SH-SY5Y (cell line): ENCODE data around the gene ZDHHC14.
A peak's percentile ranks its signal among the peaks of the same experiment; 100 is the strongest.

Source experiments
- GATA2 ChIP-seq: IDR thresholded peaks from 2 replicates; pipeline ENCODE4 v1.6.1; 2011; ENCODE audit warnings: mild to moderate bottlenecking, low read depth, low read length
- GATA3 ChIP-seq: IDR thresholded peaks from 2 replicates; pipeline ENCODE4 v1.6.1; 2011; ENCODE audit warnings: low read depth, mild to moderate bottlenecking, low read length, moderate library complexity

Gene ZDHHC14

DNA sequence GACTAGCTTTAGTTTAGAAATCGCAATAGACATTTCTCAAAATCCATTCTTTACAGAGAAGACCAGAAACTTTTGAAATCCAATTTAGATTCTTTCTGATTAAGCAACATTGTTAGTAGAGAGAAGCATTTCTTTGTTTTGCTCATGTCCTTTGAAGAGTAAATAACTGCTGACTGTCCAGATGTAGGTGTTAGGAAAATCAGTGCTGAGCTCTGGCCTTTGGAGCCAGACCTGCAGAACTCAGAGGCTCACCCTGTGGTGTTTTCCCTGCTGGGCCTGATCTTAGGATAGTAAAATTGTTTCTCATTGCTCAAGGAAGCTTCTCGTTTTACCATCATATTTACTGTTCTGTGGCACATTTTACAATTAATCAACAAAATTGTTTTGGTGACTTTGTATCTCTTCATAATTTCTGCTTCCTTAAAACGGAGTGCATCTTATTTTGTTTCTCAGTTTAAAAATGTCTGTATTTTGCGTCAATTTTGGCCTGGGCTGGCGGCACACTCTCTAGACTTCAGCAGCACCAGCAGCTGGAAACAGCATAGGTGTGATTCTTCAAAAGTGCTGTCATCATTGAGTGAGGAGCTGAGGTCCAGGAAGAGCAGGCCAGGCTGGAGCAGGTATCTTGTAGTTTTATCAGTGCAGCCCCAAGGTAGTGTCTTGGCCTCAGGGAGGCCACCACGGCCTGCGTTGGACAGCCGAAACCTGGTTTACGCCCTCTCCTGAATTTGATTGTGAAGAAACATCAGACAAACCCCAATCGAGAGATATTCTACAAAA is 8.3 kb upstream of the ZDHHC14 start:
- TF ChIP-seq GATA3 (no peak), GATA2 (no peak)

DNA sequence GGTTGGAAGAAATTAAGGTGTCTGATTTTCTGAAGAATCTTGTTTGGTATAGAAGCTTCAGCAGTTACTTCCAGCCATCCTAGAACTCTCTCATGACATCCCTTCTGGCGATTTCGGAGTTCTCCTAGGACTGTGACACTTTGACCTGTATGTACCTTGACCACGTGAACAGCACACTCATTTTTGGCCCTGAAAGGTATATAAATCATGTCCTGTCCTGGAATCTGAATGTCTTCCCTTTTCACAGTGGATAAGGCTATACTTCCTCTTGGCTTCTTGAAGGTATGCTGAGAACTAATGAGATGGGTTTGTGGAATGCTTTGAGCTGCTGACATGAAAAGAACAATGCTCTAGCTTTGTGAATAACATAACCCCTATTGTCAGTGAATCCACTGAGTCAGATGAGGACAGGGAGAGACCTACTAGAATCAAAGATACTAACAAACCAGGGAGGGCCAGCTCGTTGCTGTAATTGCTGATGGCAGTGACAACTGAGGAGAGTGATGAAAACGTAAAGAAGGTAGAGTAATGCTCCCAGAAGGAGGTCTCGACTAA is 6.0 kb upstream of the ZDHHC14 start:
- TF ChIP-seq GATA3 (no peak), GATA2 (no peak)

DNA sequence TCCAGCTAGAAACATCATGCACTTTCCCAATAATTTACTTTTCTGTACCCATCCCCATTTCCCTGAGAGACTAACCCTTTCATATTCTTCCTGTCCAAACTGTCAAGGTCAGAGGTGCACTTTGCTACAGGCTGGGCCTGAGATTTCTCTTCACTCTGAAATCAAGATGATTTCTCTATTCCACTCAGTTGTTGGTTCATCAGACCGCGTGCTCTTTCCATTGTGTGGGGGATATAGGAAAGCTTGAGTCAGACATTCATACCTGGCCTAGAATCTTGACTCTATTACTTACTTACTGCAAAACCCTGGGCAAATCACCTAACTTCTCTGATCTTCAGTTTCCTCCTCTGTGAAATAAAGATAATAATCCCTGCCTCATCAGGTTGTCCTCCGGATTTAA is 4.7 kb upstream of the ZDHHC14 start:
- TF ChIP-seq GATA3 (no peak), GATA2 (no peak)

DNA sequence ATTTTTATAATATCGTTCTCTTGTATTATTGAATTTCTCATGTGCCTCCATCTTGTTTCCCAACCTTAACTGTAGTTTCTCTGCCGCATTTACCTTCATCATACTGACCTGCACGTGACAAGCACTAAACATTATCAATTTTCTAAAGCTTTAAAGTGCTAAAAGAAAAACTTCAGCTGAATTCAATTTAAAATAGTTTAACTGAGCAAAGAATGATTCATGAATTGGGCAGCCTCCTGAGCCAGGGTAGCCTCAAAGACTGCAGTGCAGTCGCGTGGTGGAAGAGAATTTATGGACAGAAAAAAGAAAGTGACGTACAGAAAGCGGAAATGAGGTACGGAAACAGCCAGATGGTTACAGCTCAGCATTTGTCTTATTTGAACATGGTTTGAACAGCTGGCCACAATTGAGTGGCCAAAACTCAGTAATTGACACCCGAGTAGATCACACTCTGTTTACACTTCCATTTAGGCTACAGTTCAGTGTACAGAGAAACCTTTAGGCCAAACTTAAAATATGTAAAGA is 4.2 kb upstream of the ZDHHC14 start:
- TF ChIP-seq GATA2: no peak
- no peak for TF ChIP-seq GATA3

DNA sequence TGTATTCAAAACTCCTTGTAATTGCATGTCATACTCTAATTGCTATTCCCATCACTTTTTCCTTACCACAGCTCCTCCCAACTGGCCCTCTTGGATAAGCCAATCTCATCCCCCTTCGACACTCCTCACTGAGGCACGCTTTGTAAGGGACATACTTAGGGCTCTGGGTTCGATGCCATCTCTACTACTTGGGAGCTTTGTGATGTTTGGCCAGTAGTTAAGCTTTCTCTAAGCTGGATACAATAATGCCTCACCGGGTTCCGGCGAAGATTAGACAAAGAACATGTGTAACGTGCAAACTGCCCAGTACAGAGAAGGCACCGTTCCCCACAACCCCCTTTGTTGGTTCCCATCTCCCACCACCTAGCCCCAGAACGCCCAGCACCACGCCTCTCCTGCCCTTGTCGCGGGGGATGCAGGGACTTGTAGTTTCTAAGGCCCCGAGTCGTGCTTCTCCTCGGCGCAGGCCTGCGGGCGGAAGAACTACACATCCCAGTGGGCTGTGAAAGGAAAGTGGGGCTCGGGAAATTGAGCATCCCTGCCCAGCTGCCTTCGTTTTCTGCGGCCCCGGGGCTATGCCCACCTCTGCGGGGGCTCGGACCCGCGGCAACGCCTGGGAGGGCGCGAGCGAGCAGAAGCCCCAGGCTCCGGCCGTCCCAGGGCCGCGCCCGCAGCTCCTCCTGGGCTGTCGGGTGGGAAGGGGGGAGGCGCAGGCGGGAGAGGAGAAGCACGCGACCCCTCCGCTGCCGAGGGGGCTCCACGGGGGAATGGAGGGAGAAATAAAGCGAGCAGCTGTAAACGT is 1.1 kb upstream of the ZDHHC14 start:
- TF ChIP-seq GATA2 (no peak), GATA3 (no peak)

DNA sequence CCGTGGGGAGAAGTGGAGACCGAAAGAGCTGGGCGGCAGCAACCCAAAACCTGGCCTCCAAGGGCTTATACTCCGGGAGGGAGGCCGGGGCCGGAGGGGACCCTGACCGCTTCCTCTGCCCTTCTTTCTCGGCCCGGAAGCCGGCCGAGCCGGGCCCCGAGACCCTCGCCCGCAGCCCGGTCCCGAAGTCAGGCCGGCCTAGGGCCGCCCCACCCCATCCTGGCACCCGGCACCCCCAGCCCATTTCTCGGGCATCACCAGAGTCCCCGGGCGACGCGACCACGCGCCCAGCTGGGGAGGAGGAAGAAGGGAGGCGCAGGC is 572 bp upstream of the ZDHHC14 start:
- TF ChIP-seq GATA2 (no peak), GATA3 (no peak)

DNA sequence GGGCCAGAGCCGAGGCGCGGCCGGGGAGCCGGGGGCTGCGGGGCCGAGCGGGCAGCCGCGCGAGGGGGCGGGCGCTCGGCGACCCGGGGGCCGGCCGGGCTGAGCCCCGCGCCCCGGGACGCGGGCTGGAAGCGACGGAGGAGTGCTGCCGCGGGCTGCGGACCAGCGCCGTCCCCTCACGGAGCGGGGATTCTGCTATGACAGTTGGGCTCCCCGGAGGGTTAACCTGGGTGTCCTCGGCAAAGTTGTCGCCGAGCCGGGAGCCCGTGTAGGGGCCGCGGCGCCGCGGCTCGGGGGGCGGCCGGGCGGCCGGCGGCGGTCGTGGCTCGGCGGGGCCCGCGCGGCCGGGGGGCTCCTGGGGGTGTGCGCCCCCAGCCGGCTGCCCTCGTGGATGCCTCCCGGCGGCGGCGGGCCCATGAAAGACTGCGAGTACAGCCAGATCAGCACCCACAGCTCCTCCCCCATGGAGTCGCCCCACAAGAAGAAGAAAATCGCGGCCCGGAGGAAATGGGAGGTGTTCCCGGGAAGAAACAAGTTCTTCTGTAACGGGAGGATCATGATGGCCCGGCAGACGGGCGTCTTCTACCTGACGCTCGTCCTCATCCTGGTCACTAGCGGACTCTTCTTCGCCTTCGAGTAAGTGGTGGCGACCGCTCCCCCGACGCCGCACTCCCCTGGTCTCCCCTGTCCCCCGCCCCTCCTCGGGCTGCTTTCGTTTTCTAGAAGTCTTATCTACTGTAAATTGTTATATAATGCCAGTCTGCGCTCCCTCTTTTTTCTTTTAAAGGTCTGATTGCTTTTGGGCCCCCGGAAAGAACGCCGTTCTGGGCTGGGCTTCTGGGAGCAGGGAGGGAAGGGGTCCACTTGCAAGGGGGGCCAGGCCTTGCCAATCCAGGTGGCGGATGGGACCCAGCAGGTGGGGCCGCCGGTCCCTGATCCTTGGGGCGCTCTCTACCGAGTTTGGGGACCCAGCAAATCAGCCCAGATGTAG is 936 bp downstream of the ZDHHC14 start:
- TF ChIP-seq GATA2 (no peak), GATA3 (no peak)

DNA sequence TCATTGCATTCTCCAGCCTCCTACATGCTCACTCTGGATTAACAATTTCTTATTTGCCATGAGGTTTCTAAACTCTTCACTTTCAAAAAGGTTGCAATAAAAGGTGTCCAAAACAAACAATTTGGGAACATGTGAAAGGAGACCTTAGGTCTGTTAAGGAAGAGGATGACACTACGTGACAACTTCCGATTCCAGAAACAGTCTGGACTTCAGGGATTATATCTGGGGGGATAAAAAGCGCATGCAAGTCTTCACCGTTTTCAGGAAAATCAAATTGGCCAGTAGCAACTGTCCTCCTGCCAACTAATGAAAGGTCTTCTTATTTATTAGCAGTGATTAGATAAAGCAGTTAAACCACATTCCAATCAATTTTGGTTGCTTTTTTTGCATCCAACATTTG is 1.8 kb downstream of the ZDHHC14 start:
- no peak for TF ChIP-seq GATA3
- no peak for TF ChIP-seq GATA2

DNA sequence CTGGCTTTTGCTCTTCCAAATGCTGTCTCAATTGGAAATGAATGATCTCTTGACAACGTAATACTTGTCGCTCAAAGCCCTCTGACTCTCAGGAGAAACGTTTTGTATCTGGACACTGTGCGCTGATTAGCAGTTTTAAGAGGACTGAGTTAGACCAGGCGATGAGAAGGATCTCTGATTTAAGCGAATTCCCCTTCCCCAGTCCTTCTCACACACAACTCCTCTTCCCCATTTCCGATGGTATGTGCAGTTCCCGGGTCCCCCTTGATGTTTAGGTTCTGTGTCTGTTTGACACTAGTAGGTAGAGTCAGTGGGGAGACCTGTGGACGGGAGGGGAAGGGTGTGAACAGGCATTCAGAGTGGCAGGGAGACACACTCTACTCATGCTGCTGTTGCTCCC is 2.5 kb downstream of the ZDHHC14 start:
- TF ChIP-seq GATA3: no peak
- TF ChIP-seq GATA2: no peak

DNA sequence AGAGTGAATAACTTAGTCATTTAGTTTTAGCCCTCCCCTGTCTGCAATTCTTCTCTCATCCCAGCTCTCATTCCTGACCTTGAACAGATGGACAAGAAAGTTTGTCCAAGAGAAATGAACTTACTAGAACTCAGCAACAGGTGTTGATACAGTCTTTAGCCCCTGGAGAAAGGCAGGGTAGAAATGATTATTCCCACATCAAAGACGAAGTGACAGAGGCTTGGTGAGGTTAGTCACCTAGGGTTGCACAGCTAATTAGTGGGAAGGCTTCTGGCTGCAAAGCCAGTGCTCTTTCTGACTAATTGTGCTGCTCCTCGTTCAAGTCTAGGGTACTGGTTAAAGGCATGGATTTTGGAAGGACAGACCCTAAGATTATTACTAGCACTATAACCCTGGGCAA is 4.5 kb downstream of the ZDHHC14 start:
- TF ChIP-seq GATA3 (no peak), GATA2 (no peak)

DNA sequence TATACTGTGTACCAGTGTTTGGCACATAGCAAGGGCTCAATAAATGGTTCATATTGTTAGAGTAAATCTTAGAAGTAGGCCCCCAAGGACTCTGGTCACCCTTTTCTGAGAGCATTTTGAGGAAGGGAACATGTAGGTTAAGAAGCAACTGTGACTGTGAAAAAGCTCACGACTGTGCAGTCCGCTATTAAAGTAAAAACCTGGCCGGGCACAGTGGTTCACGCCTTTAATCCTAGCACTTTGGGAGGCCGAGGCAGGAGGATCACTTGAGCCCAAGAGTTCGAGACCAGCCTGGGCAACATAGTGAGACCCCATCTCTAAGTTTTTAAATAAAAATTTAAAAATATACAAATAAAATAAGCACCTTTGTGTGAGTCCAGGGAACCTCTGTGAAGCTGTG is 5.0 kb downstream of the ZDHHC14 start:
- TF ChIP-seq GATA2: no peak
- no peak for TF ChIP-seq GATA3

DNA sequence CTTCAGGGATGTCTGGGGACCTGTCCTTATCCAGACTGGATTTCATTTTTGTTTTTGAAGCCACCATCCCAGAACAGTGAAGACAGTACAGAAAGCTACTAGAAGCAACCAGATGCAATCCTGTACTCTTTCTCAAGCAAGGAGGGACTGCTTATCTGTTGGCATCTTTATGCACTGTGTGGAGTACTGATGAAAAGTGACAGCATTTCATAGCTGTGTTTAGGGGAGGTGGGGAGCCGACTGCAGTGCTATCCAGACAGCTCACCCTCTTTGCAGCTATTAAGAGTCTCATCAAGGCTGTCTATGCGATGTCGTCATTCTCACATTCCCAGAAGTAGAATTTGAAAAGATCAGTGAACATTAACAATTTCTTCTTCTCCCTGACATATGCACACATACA is 5.5 kb downstream of the ZDHHC14 start:
- TF ChIP-seq GATA2 (peak; percentile 31; the same call in 1 of the 2 replicates), GATA3 (no peak)

DNA sequence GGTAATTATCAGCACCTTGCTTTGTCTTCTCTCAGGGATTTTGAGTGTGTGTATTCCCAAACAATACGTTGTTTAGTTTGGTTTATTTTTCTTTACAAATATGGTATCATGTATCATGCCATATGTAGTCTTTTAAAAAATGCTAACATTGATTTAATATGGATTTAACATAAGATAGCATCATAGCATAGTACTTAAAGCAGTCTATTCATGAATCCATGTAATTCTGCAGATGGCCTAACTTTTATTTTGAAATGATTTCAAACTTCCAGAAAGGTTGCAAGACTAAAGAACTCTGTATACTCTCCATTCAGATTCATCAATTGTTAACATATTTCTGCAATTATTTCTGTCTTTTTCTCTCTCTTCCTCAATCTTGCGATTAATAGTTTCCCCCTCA is 7.9 kb downstream of the ZDHHC14 start:
- TF ChIP-seq GATA3: no peak
- TF ChIP-seq GATA2: no peak

DNA sequence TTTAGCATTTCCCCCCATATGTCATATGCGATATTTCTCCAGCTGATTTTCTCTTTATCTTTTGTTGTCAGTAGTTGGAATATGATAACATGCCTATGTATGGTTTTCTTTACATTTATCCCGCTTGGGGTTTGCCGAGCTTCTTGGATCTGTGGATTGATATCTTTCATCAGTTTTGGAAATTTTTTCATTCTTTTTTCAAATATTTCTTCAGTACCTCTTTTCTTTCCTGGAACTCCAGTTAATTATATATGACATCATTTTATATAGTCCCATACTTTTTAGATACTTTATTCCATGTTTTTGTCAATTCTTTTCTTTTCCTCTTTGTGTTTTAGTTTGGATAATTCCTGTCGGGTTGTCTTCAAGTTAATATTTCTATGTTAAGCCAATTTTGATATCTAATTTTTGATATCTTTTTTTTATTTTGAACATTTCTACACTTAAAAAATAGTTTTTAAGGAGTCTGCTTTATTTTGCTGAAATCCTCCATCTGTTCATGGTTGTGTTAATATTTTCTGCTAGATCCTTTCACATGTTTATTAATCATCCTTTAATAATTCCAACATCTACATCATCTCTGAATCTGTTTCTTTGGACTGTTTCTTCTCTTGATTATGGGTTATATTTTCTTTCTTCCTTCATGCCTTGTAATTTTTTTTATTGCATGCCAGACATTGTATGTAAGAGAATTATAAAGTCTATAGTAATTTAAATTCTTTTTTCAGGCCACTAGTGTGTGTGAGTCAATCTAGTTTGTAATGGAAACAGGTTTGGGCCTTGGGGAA is 9.5 kb downstream of the ZDHHC14 start:
- TF ChIP-seq GATA3: no peak
- TF ChIP-seq GATA2: no peak
